ENCODE results near the gene PQBP1.

Gene PQBP1

DNA sequence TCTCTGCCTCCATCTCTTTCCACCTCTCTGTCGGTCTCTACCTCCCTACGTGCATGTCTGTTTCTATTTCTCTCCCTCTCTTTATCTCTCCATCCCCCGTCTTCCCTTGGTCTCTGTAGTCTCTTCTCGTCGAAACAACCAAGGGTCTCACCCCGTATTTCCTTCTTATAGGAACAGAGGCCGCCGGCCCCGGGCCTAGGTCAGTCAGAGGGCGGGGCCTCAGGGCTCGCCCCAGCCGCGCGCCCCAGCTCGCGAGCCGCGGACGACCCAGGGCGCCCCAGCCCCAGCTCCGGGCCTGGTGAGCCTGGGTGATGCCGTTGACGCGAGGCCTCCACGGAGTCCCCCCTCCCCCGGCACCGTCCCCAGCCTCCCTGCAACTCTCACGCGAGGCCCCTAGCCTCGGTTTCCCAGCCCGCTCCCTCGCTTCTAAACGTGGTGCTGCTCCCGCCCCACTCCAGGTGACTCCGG lies 6.8 kb upstream of the PQBP1 start:
- peak overlapping the region; percentile 45 for H2AFZ ChIP-seq (ENCODE audit: insufficient read depth, low read length, poor library complexity)
- no CpG with 5 or more reads among the region's 35 CpGs for whole genome bisulfite sequencing (ENCODE audit: extremely low coverage, insufficient coverage, insufficient read length)
- peaks cover 6% of the 10 kb centered on the region in 2 experiments for H3K4me1 ChIP-seq (ENCODE audit: control insufficient read depth in 1 of 2, insufficient read depth in 2 of 2, low read length in 2 of 2)

DNA sequence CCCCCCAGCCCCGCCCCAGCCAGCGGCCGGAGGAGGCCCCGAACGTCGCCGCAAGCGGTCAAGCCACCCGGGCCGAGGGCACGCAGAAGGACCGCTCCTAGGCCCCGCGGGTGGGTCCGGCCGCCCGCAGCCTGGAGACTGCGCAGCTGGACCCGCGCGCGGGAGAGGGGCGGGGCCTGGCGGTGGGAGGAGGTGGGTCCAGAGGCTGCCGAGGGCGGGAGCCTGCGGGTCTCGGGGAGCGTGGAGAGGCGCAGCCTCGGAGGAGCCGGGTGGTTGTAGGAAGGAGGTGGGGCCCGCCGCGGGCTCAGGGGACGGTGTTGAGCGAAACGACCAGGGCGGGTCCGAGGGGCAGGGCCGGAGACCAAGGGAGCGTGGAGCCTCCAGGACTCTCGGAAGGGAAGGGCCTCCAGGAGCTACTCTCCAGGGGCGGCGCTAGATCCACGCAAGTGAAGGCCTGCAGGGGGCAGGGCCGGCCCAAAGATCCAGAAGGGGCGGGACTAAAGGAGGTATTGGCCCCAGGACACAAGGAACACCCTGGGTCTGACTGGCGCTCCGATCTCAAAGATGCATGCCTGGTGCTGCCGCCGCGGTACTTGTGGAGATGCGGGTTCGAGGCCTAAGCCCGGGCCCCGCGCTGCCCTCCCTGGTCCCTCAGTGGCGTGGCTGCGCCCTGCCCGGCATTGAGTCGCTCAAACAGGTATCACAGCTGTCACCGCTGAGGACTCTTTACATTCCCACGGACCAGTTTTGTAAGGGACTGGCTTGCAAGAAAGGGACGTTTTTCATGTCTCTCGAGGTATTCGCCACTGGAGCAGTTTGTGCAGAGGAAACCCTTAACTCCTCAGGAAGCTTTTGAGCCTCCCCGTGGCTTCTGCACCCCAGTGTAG lies 6.1 kb upstream of the PQBP1 start:
- Histone ChIP-seq H3K4me3 (ENCODE audit: low read depth, low read length) (peak overlapping the region; percentile 68), H4K12ac (ENCODE audit: low read depth, low read length) (peak overlapping the region; percentile 75), H3K79me2 (ENCODE audit: control insufficient read depth, insufficient read depth, low read length, poor library complexity) (no peaks in the 10 kb centered on the region), H3K9ac (ENCODE audit: low read length) (no peak overlapping the region), H2BK120ac (ENCODE audit: insufficient read depth, low read length, poor library complexity) (peak overlapping the region; percentile 30), H2AK5ac (ENCODE audit: low read length) (peak overlapping the region; percentile 14), H3K4me2 (ENCODE audit: low read length) (peak overlapping the region; percentile 86), H3K14ac (ENCODE audit: low read length) (peak overlapping the region; percentile 45), H3K9me3 (ENCODE audit: insufficient read depth, low read depth, low read length) (no peaks in the 10 kb centered on the region), H3K27me3 (ENCODE audit: insufficient read depth, low read length) (no peaks in the 10 kb centered on the region), H4K91ac (ENCODE audit: low read depth, low read length) (peak overlapping the region; percentile 71), H3K18ac (ENCODE audit: low read length) (no peak overlapping the region), H2BK12ac (ENCODE audit: low read length) (no peak overlapping the region), H2BK5ac (ENCODE audit: low read depth, low read length, poor library complexity) (peak overlapping the region; percentile 21), H3K4me1 (ENCODE audit: control insufficient read depth in 1 of 2, insufficient read depth in 2 of 2, low read length in 2 of 2) (peaks cover 6 to 8% of the 10 kb centered on the region in 2 experiments), H3K27ac (ENCODE audit: low read depth, low read length) (peak overlapping the region; percentile 53), H3K23ac (ENCODE audit: low read length) (no peak overlapping the region), H3K79me1 (ENCODE audit: low read length) (peaks cover 5% of the 10 kb centered on the region), H3K4ac (ENCODE audit: low read depth, low read length) (no peak overlapping the region), H3K36me3 (ENCODE audit: control insufficient read depth in 1 of 2, insufficient read depth in 2 of 2, low read length in 2 of 2) (peaks cover 9 to 14% of the 10 kb centered on the region in 2 experiments), H2AFZ (ENCODE audit: insufficient read depth, low read length, poor library complexity) (peak overlapping the region; percentile 45), H4K8ac (ENCODE audit: low read depth, low read length) (peak overlapping the region; percentile 77)
- DNase-seq = peak; percentile 87 to 88
- WGBS (ENCODE audit: extremely low coverage, insufficient coverage, insufficient read length) = no CpG with 5 or more reads among the region's 68 CpGs

More for the DNA sequence above, 6.8 kb upstream of the PQBP1 start:
- Histone ChIP-seq H2AK5ac (ENCODE audit: low read length) (no peak overlapping the region), H4K91ac (ENCODE audit: low read depth, low read length) (peak overlapping the region; percentile 47), H3K36me3 (ENCODE audit: control insufficient read depth in 1 of 2, insufficient read depth in 2 of 2, low read length in 2 of 2) (peaks cover 9 to 14% of the 10 kb centered on the region in 2 experiments), H3K4me3 (ENCODE audit: low read depth, low read length) (peak overlapping the region; percentile 63), H2BK12ac (ENCODE audit: low read length) (no peak overlapping the region), H2BK120ac (ENCODE audit: insufficient read depth, low read length, poor library complexity) (peak overlapping the region; percentile 30), H3K14ac (ENCODE audit: low read length) (peak overlapping the region; percentile 45), H4K12ac (ENCODE audit: low read depth, low read length) (no peak overlapping the region), H3K23ac (ENCODE audit: low read length) (no peak overlapping the region), H3K9ac (ENCODE audit: low read length) (no peak overlapping the region), H3K4me2 (ENCODE audit: low read length) (peak overlapping the region; percentile 86), H2BK5ac (ENCODE audit: low read depth, low read length, poor library complexity) (no peak overlapping the region), H3K27ac (ENCODE audit: low read depth, low read length) (no peak overlapping the region), H3K27me3 (ENCODE audit: insufficient read depth, low read length) (no peaks in the 10 kb centered on the region), H3K79me2 (ENCODE audit: control insufficient read depth, insufficient read depth, low read length, poor library complexity) (no peaks in the 10 kb centered on the region), H3K79me1 (ENCODE audit: low read length) (peaks cover 5% of the 10 kb centered on the region), H3K4ac (ENCODE audit: low read depth, low read length) (no peak overlapping the region), H3K18ac (ENCODE audit: low read length) (no peak overlapping the region), H4K8ac (ENCODE audit: low read depth, low read length) (peak overlapping the region; percentile 77), H3K9me3 (ENCODE audit: insufficient read depth, low read depth, low read length) (no peaks in the 10 kb centered on the region)
- no peak for DNase-seq

DNA sequence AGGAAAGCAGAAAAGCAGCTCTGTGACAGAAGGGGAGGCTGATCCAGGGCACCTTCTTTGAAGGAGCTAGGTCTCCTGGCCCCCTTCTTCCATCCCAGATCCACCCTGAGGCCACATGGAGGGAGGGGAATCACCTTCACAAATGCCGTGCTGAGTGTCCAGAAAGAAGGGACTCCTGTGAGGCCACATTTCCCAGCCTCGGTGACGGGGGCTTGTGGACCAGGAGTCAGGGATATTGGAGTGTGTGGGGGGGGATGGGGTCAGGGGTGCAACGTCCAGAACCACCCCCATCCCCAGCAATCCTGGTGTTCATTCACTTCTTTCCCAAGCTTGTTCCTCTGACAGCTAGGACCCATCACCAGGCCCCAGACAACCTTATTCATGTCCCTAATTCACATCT lies 4.8 kb upstream of the PQBP1 start:
- Histone ChIP-seq H3K36me3 (ENCODE audit: control insufficient read depth in 1 of 2, insufficient read depth in 2 of 2, low read length in 2 of 2) (peaks cover 9 to 14% of the 10 kb centered on the region in 2 experiments), H3K23ac (ENCODE audit: low read length) (no peak overlapping the region), H4K8ac (ENCODE audit: low read depth, low read length) (no peak overlapping the region), H3K9ac (ENCODE audit: low read length) (no peak overlapping the region), H3K79me1 (ENCODE audit: low read length) (peaks cover 10% of the 10 kb centered on the region), H3K18ac (ENCODE audit: low read length) (no peak overlapping the region), H3K79me2 (ENCODE audit: control insufficient read depth, insufficient read depth, low read length, poor library complexity) (peaks cover 4% of the 10 kb centered on the region), H3K27me3 (ENCODE audit: insufficient read depth, low read length) (no peaks in the 10 kb centered on the region), H2BK12ac (ENCODE audit: low read length) (no peak overlapping the region), H3K4me2 (ENCODE audit: low read length) (no peak overlapping the region), H2BK5ac (ENCODE audit: low read depth, low read length, poor library complexity) (no peak overlapping the region), H4K12ac (ENCODE audit: low read depth, low read length) (no peak overlapping the region), H4K91ac (ENCODE audit: low read depth, low read length) (no peak overlapping the region), H3K4ac (ENCODE audit: low read depth, low read length) (no peak overlapping the region), H3K9me3 (ENCODE audit: insufficient read depth, low read depth, low read length) (no peaks in the 10 kb centered on the region), H2AFZ (ENCODE audit: insufficient read depth, low read length, poor library complexity) (no peak overlapping the region), H3K4me3 (ENCODE audit: low read depth, low read length) (no peak overlapping the region), H3K27ac (ENCODE audit: low read depth, low read length) (no peak overlapping the region), H2BK120ac (ENCODE audit: insufficient read depth, low read length, poor library complexity) (no peak overlapping the region), H3K14ac (ENCODE audit: low read length) (no peak overlapping the region), H2AK5ac (ENCODE audit: low read length) (no peak overlapping the region), H3K4me1 (ENCODE audit: control insufficient read depth in 1 of 2, insufficient read depth in 2 of 2, low read length in 2 of 2) (peaks cover 6 to 9% of the 10 kb centered on the region in 2 experiments)
- no peak for DNase-seq
- WGBS (ENCODE audit: extremely low coverage, insufficient coverage, insufficient read length) = no CpG with 5 or more reads among the region's 4 CpGs

DNA sequence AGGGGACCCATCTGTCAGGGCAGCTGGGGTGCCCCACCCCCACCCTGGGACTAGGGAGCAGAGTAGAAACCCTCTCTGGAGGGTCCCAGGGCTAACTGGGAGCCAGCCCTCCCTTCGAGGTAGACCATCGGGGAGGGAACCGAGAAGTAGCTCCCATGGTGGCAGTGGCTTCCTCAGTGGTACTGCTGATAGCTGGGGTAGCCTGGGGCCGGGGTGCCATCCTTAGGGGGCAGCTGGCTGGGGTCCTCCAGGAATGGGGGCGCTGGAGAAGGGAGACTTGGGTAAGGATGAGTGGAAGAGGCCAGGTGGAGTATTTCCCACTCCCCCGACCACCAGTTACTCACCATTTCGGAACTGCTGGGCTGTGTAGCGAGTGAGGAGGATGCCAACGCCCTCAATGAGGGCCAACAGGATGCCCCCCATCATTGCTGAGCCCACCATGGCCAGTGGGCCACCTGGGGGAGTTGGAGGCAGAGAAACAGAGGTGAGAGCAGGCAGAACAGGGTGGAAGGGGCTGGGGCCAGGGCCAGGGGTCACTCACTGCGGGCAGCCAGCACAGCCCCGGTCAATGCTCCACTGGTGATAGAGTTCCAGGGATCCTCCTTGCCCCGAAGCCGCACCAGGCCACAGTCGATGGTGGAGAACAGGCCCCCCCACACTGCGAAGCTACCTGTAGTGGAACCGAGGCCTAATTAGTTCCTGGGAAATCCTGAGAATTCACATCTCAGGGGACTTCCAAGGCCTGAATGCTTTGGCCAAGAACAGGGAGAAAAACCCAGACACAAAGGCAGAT lies 4.0 kb upstream of the PQBP1 start:
- H3K79me1 ChIP-seq (ENCODE audit: low read length) = peaks cover 14% of the 10 kb centered on the region
- H2AFZ ChIP-seq (ENCODE audit: insufficient read depth, low read length, poor library complexity) = no peak overlapping the region
- H3K4me3 ChIP-seq (ENCODE audit: low read depth, low read length) = no peak overlapping the region
- no peak overlapping the region for H3K14ac ChIP-seq (ENCODE audit: low read length)
- H3K27me3 ChIP-seq (ENCODE audit: insufficient read depth, low read length) = no peaks in the 10 kb centered on the region
- H3K4me2 ChIP-seq (ENCODE audit: low read length) = no peak overlapping the region
- no peak overlapping the region for H3K23ac ChIP-seq (ENCODE audit: low read length)
- H3K27ac ChIP-seq (ENCODE audit: low read depth, low read length) = no peak overlapping the region
- H2BK120ac ChIP-seq (ENCODE audit: insufficient read depth, low read length, poor library complexity) = no peak overlapping the region
- no peak overlapping the region for H3K18ac ChIP-seq (ENCODE audit: low read length)
- H3K9ac ChIP-seq (ENCODE audit: low read length) = no peak overlapping the region
- no peak overlapping the region for H3K4ac ChIP-seq (ENCODE audit: low read depth, low read length)
- H2AK5ac ChIP-seq (ENCODE audit: low read length) = no peak overlapping the region
- DNase-seq = no peak
- no peak overlapping the region for H2BK5ac ChIP-seq (ENCODE audit: low read depth, low read length, poor library complexity)
- no CpG with 5 or more reads among the region's 16 CpGs for WGBS (ENCODE audit: extremely low coverage, insufficient coverage, insufficient read length)
- H3K79me2 ChIP-seq (ENCODE audit: control insufficient read depth, insufficient read depth, low read length, poor library complexity) = peaks cover 5% of the 10 kb centered on the region
- no peak overlapping the region for H4K91ac ChIP-seq (ENCODE audit: low read depth, low read length)
- no peak overlapping the region for H4K12ac ChIP-seq (ENCODE audit: low read depth, low read length)
- no peaks in the 10 kb centered on the region for H3K9me3 ChIP-seq (ENCODE audit: insufficient read depth, low read depth, low read length)
- H3K36me3 ChIP-seq (ENCODE audit: control insufficient read depth in 1 of 2, insufficient read depth in 2 of 2, low read length in 2 of 2) = peaks cover 9 to 14% of the 10 kb centered on the region in 2 experiments
- H4K8ac ChIP-seq (ENCODE audit: low read depth, low read length) = no peak overlapping the region
- peaks cover 6 to 12% of the 10 kb centered on the region in 2 experiments for H3K4me1 ChIP-seq (ENCODE audit: control insufficient read depth in 1 of 2, insufficient read depth in 2 of 2, low read length in 2 of 2)
- no peak overlapping the region for H2BK12ac ChIP-seq (ENCODE audit: low read length)
